GM20000 (cell line): ENCODE measurements around the gene HDAC3.

ENCODE experiments used
- DNase-seq: peaks from one replicate; pipeline ENCODE4 v3.0.0; 2012; ENCODE audit warnings: low spot score
- CTCF ChIP-seq: IDR thresholded peaks from 2 replicates; pipeline ENCODE4 v1.5.1; 2012; ENCODE audit warnings: mild to moderate bottlenecking, control low read depth; ENCODE audit errors: extremely low read depth, missing control alignments

The HDAC3 gene

GRCh38 chr5:141574122-141574510, 62.5 kb downstream of the HDAC3 start:
- no peak for DNase-seq
- TF ChIP-seq CTCF, result no peak

- no peak for TF ChIP-seq CTCF
- no peak for DNase-seq
These were observed 63.0 kb downstream of the HDAC3 start for GRCh38 chr5:141573489-141574121.
